OCI-LY3 (cell line): Measurements from ENCODE around the gene LMO7.

Experiments used
- H2AFZ ChIP-seq: fragments of 200-600, 300-600 bp; shearing (Covaris generic); 2 replicates; pipeline ENCODE4 v1.6.0; 2014; ENCODE audit warnings: antibody characterized with exemption, low read depth, low read length
- H3K27ac ChIP-seq: fragments of 200-600, 300-600 bp; sonication (generic); 2 replicates; pipeline ENCODE4 v1.5.1; 2014; ENCODE audit warnings: mild to moderate bottlenecking, low read length, moderate library complexity, mixed read lengths
- H3K27me3 ChIP-seq: fragments of 200-600, 300-600 bp; sonication (generic); 2 replicates; pipeline ENCODE4 v1.6.1; 2014; ENCODE audit warnings: low read depth, low read length, mixed read lengths
- H3K36me3 ChIP-seq: fragments of 200-600, 300-600 bp; sonication (generic); replicated peaks from 2 replicates; pipeline ENCODE3; 2014; ENCODE audit warnings: low read depth, low read length, mixed read lengths
- H3K4me1 ChIP-seq: fragments of 300-600, 200-600 bp; sonication (generic); 2 replicates; pipeline ENCODE4 v1.6.1; 2014; ENCODE audit warnings: low read length, mixed read lengths
- H3K4me2 ChIP-seq: fragments of 200-600, 300-600 bp; sonication (generic); 2 replicates; pipeline ENCODE4 v1.6.1; 2014; ENCODE audit warnings: low read length, mixed read lengths
- H3K4me3 ChIP-seq: fragments of 300-600, 200-600 bp; sonication (generic); 2 replicates; pipeline ENCODE4 v1.5.1; 2014; ENCODE audit warnings: antibody characterized with exemption, mild to moderate bottlenecking, low read length, moderate library complexity
- H3K79me2 ChIP-seq: fragments of 300-600, 200-600 bp; shearing (Covaris generic); 2 replicates; pipeline ENCODE4 v1.6.1; 2014; ENCODE audit warnings: mild to moderate bottlenecking, low read length, mixed read lengths
- H3K9ac ChIP-seq: fragments of 300-600, 200-600 bp; shearing (Covaris generic); 2 replicates; pipeline ENCODE4 v1.6.0; 2014; ENCODE audit warnings: mild to moderate bottlenecking, low read length, moderate library complexity
- H3K9me3 ChIP-seq: fragments of 200-600, 300-600 bp; shearing (Covaris generic); 2 replicates; pipeline ENCODE4 v1.6.1; 2014; ENCODE audit warnings: low read length, mixed read lengths; ENCODE audit not compliant: insufficient read depth
- H4K20me1 ChIP-seq: fragments of 200-600, 300-600 bp; sonication (generic); 2 replicates; pipeline ENCODE4 v1.6.1; 2016; ENCODE audit warnings: low read length, mixed read lengths; ENCODE audit not compliant: insufficient read depth
- EZH2phosphoT487 ChIP-seq: fragments of 200-600 bp; shearing (Covaris generic); IDR thresholded peaks from 2 replicates; pipeline ENCODE4 v1.6.1; 2018; ENCODE audit warnings: antibody characterized with exemption, mixed run types, low read depth
- TF ChIP-seq, protein P1 (sequence below): fragments of 200-600, 300-600 bp; sonication (generic); IDR thresholded peaks from 2 replicates; pipeline ENCODE4 v1.5.1; 2014; ENCODE audit warnings: antibody characterized with exemption, low read length, low read depth

Gene LMO7

DNA sequence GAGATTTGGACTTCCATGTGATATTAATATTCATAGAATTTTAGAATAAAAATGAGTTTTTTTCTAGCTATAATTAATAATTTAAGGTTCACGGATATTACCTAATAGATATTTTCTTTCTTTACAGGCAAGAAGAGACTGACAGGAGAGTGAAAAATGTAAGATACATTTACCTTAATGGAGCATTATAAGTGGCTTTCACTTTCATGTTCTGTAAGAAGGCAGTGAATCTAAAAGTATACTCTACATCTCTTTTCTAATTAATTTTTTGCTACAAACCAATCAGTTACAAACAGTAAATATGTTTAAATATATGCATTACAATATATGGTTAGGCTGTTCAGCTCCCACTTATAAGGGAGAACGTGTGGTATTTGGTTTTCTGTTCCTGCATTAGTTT lies 159.1 kb downstream of the LMO7 start:
- no peak overlapping the region for H3K27ac ChIP-seq
- H4K20me1 ChIP-seq = no peaks in the 10 kb centered on the region
- H3K9me3 ChIP-seq = no peaks in the 10 kb centered on the region
- no peak overlapping the region for H2AFZ ChIP-seq
- H3K9ac ChIP-seq = no peak overlapping the region
- no peak overlapping the region for H3K4me2 ChIP-seq
- no peaks in the 10 kb centered on the region for H3K4me1 ChIP-seq
- no peak overlapping the region for H3K4me3 ChIP-seq
- H3K36me3 ChIP-seq = no peaks in the 10 kb centered on the region
- TF ChIP-seq, protein P1, sequence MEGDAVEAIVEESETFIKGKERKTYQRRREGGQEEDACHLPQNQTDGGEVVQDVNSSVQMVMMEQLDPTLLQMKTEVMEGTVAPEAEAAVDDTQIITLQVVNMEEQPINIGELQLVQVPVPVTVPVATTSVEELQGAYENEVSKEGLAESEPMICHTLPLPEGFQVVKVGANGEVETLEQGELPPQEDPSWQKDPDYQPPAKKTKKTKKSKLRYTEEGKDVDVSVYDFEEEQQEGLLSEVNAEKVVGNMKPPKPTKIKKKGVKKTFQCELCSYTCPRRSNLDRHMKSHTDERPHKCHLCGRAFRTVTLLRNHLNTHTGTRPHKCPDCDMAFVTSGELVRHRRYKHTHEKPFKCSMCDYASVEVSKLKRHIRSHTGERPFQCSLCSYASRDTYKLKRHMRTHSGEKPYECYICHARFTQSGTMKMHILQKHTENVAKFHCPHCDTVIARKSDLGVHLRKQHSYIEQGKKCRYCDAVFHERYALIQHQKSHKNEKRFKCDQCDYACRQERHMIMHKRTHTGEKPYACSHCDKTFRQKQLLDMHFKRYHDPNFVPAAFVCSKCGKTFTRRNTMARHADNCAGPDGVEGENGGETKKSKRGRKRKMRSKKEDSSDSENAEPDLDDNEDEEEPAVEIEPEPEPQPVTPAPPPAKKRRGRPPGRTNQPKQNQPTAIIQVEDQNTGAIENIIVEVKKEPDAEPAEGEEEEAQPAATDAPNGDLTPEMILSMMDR = no peak
- no peak for TF ChIP-seq EZH2phosphoT487
- no peaks in the 10 kb centered on the region for H3K79me2 ChIP-seq
- no peaks in the 10 kb centered on the region for H3K27me3 ChIP-seq

DNA sequence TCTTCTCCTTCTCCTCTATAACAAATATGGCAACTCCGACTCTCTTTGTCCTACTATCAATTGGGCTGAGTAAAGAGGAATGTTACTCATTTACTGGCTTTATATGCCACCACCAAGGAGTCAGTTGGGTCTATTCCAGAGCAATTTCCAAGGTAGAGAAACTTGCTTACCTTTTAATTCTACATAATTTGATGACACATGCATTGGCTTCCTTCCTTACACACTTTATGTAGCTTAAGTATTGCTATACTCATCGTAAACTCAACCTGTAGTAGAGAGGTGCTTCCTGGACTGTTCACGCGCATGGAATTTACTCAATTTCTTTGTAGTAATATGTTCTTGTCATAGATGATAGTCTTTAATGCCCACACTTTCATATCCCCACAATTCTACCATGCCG lies 160.7 kb downstream of the LMO7 start:
- Histone ChIP-seq H3K4me2 (no peak overlapping the region), H3K9me3 (no peaks in the 10 kb centered on the region), H3K4me1 (no peaks in the 10 kb centered on the region), H3K27me3 (no peaks in the 10 kb centered on the region), H4K20me1 (no peaks in the 10 kb centered on the region), H3K27ac (no peak overlapping the region), H3K4me3 (no peak overlapping the region), H3K79me2 (no peaks in the 10 kb centered on the region), H2AFZ (no peak overlapping the region), H3K9ac (no peak overlapping the region), H3K36me3 (no peaks in the 10 kb centered on the region)
- TF ChIP-seq, protein P1 = no peak
- TF ChIP-seq EZH2phosphoT487 = no peak

DNA sequence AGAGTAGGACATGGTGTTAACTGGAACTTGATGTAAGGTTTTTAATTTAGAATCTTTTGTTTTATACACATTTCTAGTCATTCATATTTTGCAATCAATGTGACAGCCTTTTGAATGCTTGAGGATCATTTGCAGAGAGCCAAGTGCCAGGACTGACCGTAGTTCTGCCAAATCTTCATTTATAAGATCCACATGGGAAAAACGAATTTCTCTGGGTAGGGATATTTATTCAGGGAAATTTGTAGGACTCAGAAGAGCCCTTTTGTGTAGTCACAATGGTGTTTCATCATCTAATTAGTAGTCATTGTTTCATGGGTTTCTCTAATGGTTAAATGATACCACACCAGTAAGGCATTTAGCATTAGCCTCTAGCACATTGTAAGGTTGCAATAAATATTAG lies 161.1 kb downstream of the LMO7 start:
- no peak overlapping the region for H3K4me2 ChIP-seq
- no peaks in the 10 kb centered on the region for H3K9me3 ChIP-seq
- no peaks in the 10 kb centered on the region for H4K20me1 ChIP-seq
- H2AFZ ChIP-seq = no peak overlapping the region
- H3K9ac ChIP-seq = no peak overlapping the region
- TF ChIP-seq EZH2phosphoT487 = no peak
- TF ChIP-seq, protein P1 = no peak
- no peak overlapping the region for H3K4me3 ChIP-seq
- H3K4me1 ChIP-seq = no peaks in the 10 kb centered on the region
- H3K79me2 ChIP-seq = no peaks in the 10 kb centered on the region
- no peaks in the 10 kb centered on the region for H3K36me3 ChIP-seq
- no peak overlapping the region for H3K27ac ChIP-seq
- H3K27me3 ChIP-seq = no peaks in the 10 kb centered on the region

DNA sequence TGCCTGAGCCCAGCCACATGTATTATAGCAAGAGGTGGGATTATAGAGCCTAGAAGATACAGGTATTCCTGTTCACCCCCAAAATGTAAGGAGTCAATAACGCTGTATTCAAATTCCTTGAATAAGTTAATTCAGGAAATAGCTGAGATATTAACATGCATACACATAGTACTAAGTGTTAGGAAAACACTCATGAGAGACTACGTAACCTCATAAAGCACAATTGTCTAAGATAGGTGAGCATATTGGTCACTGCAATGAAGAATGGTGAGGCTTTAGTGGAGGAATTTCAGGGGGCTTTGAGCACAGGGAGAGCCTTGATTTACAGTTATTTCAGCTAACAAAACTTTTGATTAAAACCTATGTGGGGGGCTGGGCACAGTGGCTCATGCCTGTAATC lies 161.6 kb downstream of the LMO7 start:
- Histone ChIP-seq H3K4me3 (no peak overlapping the region), H3K9ac (no peak overlapping the region), H3K27me3 (no peaks in the 10 kb centered on the region), H3K4me1 (no peaks in the 10 kb centered on the region), H3K27ac (no peak overlapping the region), H3K9me3 (no peaks in the 10 kb centered on the region), H3K79me2 (no peaks in the 10 kb centered on the region), H4K20me1 (no peaks in the 10 kb centered on the region), H2AFZ (no peak overlapping the region), H3K36me3 (no peaks in the 10 kb centered on the region), H3K4me2 (no peak overlapping the region)
- TF ChIP-seq, protein P1 = no peak
- no peak for TF ChIP-seq EZH2phosphoT487
